Subcutaneous adipose tissue (tissue), 4 donors: ENCODE measurements around the gene OAT. TPM values are rescaled to one million over a fixed set of nuclear protein-coding genes. Genes with fewer than 3 reads are reported as not detected.

Experiments used
- total RNA-seq, 4 donors: library from RNA; depleted of rRNA; stranded (reverse); fragments of >200 nt; gene quantifications; one replicate each; pipeline ENCODE4 v1.1.0, GENCODE V29; 2016
- TF ChIP-seq, protein P1 (sequence below): fragments of 450-650 bp; IDR thresholded peaks from one replicate; pipeline ENCODE4 v1.5.1; 2016; ENCODE audit warnings: low read depth, mild to moderate bottlenecking, control low read depth, antibody characterized with exemption, moderate library complexity

The OAT gene
- total RNA-seq, 4 donors from 2014 or later: 46.5 to 96.4 (median 93.1) TPM

DNA sequence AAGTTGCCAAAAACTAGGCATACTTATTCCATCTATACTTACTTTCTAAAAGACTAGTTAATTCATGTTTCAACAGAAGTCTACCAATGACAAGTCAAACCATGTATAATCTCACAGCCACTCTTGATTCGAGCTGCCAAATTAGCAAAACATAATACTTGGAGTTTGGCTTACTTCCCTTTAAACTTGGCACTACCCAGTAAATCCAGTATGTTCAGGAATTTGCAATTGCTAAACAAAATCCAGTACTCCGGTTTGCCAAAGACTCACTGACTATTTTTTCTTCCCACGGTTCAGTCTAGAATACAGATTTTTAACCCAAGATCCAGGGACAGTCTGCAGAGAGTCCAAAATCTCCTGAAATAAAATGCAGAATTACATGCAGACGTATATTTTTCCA, 4.6 kb downstream of the OAT start:
- TF ChIP-seq, protein P1, sequence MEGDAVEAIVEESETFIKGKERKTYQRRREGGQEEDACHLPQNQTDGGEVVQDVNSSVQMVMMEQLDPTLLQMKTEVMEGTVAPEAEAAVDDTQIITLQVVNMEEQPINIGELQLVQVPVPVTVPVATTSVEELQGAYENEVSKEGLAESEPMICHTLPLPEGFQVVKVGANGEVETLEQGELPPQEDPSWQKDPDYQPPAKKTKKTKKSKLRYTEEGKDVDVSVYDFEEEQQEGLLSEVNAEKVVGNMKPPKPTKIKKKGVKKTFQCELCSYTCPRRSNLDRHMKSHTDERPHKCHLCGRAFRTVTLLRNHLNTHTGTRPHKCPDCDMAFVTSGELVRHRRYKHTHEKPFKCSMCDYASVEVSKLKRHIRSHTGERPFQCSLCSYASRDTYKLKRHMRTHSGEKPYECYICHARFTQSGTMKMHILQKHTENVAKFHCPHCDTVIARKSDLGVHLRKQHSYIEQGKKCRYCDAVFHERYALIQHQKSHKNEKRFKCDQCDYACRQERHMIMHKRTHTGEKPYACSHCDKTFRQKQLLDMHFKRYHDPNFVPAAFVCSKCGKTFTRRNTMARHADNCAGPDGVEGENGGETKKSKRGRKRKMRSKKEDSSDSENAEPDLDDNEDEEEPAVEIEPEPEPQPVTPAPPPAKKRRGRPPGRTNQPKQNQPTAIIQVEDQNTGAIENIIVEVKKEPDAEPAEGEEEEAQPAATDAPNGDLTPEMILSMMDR: no peak

DNA sequence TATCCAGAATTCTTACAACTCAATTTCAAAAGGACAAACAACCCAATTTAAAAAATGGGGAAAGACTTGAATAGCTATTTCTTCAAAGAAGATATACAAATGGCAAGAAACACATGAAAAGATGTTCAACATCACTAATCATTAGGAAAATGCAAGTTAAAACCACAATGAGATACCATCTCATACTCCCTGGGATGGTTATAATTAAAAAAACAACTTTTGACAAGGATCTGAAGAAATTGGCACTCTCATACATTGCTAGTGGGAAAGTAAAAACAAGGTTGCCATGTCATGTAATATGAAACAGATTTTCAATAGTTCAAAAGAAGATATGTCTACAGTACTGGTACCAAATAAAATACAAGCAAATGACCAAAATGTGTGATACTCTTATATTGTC, 9.0 kb downstream of the OAT start:
- TF ChIP-seq, protein P1: no peak

DNA sequence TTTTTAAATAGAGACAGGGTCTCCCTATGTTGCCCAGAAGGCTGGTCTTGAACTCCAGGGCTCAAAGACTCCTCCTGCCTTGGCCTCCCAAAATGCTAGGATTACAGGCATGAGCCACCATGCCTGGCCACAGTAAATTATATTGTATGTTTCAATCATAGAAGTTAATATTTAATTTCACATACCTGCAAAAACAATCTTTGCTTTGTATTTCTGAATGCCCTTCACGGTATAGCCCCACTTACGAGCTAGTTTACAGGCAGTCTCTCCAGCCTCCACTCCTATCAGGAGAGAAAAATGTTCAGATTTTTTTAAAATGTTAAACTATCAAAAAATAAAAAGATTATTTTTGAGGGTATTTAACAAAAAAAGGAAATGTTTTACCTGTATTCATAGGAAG, 10.4 kb downstream of the OAT start:
- TF ChIP-seq, protein P1: no peak

DNA sequence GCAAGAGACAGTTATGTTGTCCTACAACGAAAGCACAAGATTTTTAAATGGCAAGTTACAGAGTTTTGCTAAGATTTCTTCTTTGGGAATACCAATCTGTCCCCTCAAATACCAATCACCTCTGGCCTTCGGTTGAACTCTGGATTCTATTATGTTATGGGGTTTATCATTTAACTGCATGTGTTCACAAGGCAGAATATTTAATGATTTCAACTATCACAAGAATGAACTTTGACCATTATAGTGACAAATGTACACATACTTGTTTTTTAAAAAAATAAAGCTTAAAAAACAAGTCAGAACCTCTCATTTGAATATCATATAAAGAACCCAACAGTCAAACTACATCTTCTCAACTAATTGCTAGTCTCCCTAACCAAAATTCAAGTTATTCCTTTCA, 11.3 kb downstream of the OAT start:
- TF ChIP-seq, protein P1: no peak

DNA sequence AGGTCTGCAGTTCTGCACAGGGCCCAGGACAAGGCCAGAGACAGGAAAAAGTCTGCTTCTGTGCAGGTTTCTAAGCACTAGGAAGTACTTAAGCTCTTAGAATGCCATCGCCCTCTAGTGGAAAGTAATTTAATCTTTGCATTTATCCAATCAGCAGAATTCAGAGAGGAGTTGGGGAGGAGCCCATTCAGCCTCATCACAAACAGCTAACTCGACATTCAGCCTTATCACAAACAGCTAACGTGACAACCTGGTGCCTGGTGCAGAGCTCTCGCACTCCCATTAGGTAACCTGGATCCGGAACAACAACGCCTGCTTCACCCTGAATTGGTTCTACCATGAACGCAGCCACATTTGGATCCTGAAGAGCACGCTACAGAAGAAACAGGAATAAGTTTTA, 15.2 kb downstream of the OAT start:
- TF ChIP-seq, protein P1: no peak

DNA sequence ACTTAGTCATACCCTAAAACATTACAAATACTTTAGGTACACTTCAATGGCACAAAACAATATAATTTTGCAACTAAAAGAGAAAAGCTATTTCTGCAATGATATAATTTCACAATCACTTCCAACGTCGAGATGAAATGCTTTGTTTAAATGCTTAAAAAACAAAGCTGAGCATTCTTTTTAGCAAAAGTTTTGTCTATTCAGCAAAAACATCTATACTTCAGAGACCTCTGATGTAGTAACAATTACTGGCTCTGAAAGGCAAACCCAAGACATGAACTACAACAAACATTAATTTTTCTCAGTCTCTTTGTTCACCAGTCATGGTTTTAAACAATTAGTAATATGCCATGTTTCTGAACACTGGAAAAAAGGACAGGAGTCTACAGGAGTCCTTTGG, 16.4 kb downstream of the OAT start:
- TF ChIP-seq, protein P1: no peak

DNA sequence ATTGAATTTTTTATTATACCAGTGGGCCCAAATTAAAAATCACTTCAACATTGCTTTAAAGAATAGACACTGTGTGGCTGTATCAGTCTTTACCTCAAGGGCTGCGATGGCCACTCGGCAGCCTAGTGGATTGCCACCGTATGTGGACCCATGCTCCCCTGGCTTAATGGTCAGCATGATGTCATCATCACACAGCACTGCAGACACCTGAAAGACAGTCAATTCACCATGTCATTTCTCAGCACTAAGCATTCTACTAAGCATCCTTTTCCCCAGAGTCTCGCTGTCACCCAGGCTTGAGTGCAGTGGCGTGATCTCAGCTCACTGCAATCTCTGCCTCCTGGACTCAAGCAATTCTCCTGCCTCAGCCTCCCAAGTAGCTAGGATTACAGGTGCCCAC, 17.1 kb downstream of the OAT start:
- TF ChIP-seq, protein P1: no peak
